HG03064 (cell line): ENCODE results near the gene SSRP1.

Source experiments
- ATAC-seq: cut with Tn5 transposase; IDR thresholded peaks from one replicate; pipeline ENCODE4 v1.9.1; 2021; ENCODE audit warnings: low read depth; ENCODE audit not compliant: unreplicated experiment

SSRP1 gene

GRCh38 chr11:57276971-57277675, 58.6 kb downstream of the SSRP1 start:
- no peak for ATAC-seq

- no peak for ATAC-seq
These were observed 59.3 kb downstream of the SSRP1 start for GRCh38 chr11:57276169-57276970.
